Heart right ventricle (tissue), 16 donors: ENCODE measurements around the gene KCNE3. TPM values are rescaled to one million over a fixed set of nuclear protein-coding genes. Genes with fewer than 3 reads are reported as not detected.

Experiments
- ATAC-seq, 8 donors: fragments of 200-7000 bp; cut with Tn5 transposase; one replicate each; pipeline ENCODE4 v1.9.1; 2020; ENCODE audit warnings: mild to moderate bottlenecking in 8 of 8, moderate library complexity in 8 of 8, moderate number of reproducible peaks in 1 of 8
- DNase-seq, 2 donors: peaks; one replicate each; pipeline ENCODE4 v3.0.0-alpha.2; 2020
- H3K27ac ChIP-seq, 10 donors: fragments of 200-600 bp; sonication (generic) in 2 of 10; one replicate each; pipeline versions ENCODE4 v1.5.0 to v1.8.0; 2020 to 2022; ENCODE audit warnings: mild to moderate bottlenecking in 3 of 10
- H3K27me3 ChIP-seq, 7 donors: fragments of 200-600 bp; one replicate each; pipeline ENCODE4 v1.8.0; 2021 to 2022; ENCODE audit warnings: mild to moderate bottlenecking in 2 of 7
- H3K36me3 ChIP-seq, 9 donors: fragments of 200-600 bp; sonication (generic) in 1 of 9; one replicate each; pipeline versions ENCODE4 v1.5.0 to v1.8.0; 2020 to 2022; ENCODE audit warnings: mild to moderate bottlenecking in 2 of 9
- H3K4me1 ChIP-seq, 9 donors: fragments of 200-600 bp; sonication (generic) in 1 of 9; one replicate each; pipeline versions ENCODE4 v1.5.0 to v1.8.0; 2020 to 2022; ENCODE audit warnings: mild to moderate bottlenecking in 4 of 9
- H3K4me3 ChIP-seq, 10 donors: fragments of 200-600 bp; sonication (generic) in 2 of 10; one replicate each; pipeline versions ENCODE4 v1.5.0 to v1.8.0; 2020 to 2022; ENCODE audit warnings: mild to moderate bottlenecking in 7 of 10, moderate library complexity in 2 of 10
- H3K9me3 ChIP-seq, 11 donors: fragments of 200-600 bp in 10 of 11; sonication (generic) in 2 of 11; one replicate each; pipeline versions ENCODE4 v1.5.0 to v1.8.0; 2013 to 2022; ENCODE audit warnings: mild to moderate bottlenecking in 2 of 11, control low read depth in 1 of 11, moderate library complexity in 1 of 11
- WGBS, 2 donors: extraction: QIAGEN DNeasy Blood & Tissue Kit; methylation state at CpG; one replicate each; pipeline ENCODE4 v1.1.7; 2013; ENCODE audit warnings: inconsistent platforms in 1 of 2; 5-methylcytosine and 5-hydroxymethylcytosine counted together
- intact Hi-C, 10 donors: fragments of 100-400 bp; cut with DNase I; formaldehyde crosslinking; loops; one replicate each; pipeline versions ENCODE4 v1.11.1 to v1.14.2; 2022
- polyA plus RNA-seq, 2 donors: library from polyadenylated mRNA; stranded (reverse); fragments of 200-250 nt; gene quantifications; one replicate each; pipeline ENCODE4 v1.2.3, GENCODE V29; 2013
- total RNA-seq, 10 donors: library from RNA; stranded (reverse); fragmentation: NEBNext Ultra II Directional in 3 of 10; extraction: Animal tissue kit (Norgen Biotek cat#: 25700) in 3 of 10; gene quantifications; one replicate each; pipeline versions ENCODE4 v1.2.1 to v1.2.4, GENCODE V29; 2021 to 2023
- TF ChIP-seq, protein P1 (sequence below), 9 donors: fragments of 200-600 bp; sonication (generic) in 2 of 9; IDR thresholded peaks; one replicate each; pipeline versions ENCODE4 v1.5.0 to v1.8.0; 2021 to 2022; ENCODE audit warnings: antibody characterized with exemption in 9 of 9, mild to moderate bottlenecking in 5 of 9, moderate library complexity in 1 of 9
- donor health status: Arrhythmogenic right ventricular cardiomyopathy.
- donor health status: ischemic (EF 13 %, LVEDD 7.1; RV severe dilation, severe dysfunction).
- donor health status: healthy with polysubstance abuse.
- donor health status: DM: no; HTN: yes; CAD: no.
- donor health status: DM: no; HTN: no; CAD: no.
- donor health status: ischemic (EF 25% LVEDD 6.9; RV normal size, moderate dysfunction).
- donor health status: ischemic (EF 25% LVEDD 5.7; RV mildly dilated, moderate dysfunction).
- donor health status: healthy.
- donor health status: DM: yes; HTN: yes; CAD: no.
- donor health status: Ischemic cardiomyopathy.
- donor health status: ischemic (EF 35%, LVEDD 5.7; RV mildly dilated, moderate dysfunction).
- donor health status: nonischemic (EF 11% LVEDD 7.7; RV severe dilation, severe dysfunction).
- donor health status: DM: yes; HTN: yes; CAD: no.
- donor health status: PGD.
- donor health status: ischemic (EF 29% LVEDD 5.4; RV normal size, mild dysfunction).
- donor health status: nonischemic (EF 23%, LVEDD 6.1; RV moderate dilation, normal function).

KCNE3 gene
- total and polyA plus RNA-seq, 12 donors, result 1.2 to 7.1 (median 2.6) TPM

DNA sequence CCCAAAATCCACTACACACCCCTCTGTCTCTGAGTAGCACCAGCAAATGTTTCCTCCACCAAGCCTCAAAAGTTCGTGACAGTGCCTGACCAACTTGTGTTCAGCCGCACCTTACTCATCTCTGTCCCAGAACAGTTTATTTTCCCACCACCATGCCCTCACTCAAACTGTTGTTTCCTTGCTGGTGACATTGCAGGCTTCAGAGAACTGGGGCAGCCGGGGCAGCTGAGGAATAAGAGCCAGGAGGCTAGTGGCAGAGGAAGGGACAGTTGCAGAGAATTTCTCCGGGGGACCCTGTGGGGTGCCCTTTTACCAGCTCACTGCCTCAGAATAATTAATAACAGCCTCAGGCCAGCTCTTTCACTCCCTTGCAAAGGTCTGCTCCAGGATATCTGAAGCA, 709 bp upstream of the KCNE3 start:
- H3K36me3 ChIP-seq, result no peaks in the 10 kb centered on the region
- WGBS, 2 donors, result 88 to 89% methylated on average over 4 of the region's 4 CpGs
- TF ChIP-seq, protein P1, sequence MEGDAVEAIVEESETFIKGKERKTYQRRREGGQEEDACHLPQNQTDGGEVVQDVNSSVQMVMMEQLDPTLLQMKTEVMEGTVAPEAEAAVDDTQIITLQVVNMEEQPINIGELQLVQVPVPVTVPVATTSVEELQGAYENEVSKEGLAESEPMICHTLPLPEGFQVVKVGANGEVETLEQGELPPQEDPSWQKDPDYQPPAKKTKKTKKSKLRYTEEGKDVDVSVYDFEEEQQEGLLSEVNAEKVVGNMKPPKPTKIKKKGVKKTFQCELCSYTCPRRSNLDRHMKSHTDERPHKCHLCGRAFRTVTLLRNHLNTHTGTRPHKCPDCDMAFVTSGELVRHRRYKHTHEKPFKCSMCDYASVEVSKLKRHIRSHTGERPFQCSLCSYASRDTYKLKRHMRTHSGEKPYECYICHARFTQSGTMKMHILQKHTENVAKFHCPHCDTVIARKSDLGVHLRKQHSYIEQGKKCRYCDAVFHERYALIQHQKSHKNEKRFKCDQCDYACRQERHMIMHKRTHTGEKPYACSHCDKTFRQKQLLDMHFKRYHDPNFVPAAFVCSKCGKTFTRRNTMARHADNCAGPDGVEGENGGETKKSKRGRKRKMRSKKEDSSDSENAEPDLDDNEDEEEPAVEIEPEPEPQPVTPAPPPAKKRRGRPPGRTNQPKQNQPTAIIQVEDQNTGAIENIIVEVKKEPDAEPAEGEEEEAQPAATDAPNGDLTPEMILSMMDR (IDR thresholded peaks at IDR 0.05), result no peak
- H3K4me3 ChIP-seq, result peak overlapping the region in 2 of 10 donors; percentile 63 to 78
- no peaks in the 10 kb centered on the region for H3K27me3 ChIP-seq
- H3K9me3 ChIP-seq, result no peaks in the 10 kb centered on the region
- H3K27ac ChIP-seq, result peak overlapping the region in 5 of 10 donors; percentile 64 to 83 (median 73)
- ATAC-seq (no peak), DNase-seq (no peak)
- intact Hi-C loops, result no loop called here
- H3K4me1 ChIP-seq, result peaks cover 0 to 46% (median 21%) of the 10 kb centered on the region in 9 donors

DNA sequence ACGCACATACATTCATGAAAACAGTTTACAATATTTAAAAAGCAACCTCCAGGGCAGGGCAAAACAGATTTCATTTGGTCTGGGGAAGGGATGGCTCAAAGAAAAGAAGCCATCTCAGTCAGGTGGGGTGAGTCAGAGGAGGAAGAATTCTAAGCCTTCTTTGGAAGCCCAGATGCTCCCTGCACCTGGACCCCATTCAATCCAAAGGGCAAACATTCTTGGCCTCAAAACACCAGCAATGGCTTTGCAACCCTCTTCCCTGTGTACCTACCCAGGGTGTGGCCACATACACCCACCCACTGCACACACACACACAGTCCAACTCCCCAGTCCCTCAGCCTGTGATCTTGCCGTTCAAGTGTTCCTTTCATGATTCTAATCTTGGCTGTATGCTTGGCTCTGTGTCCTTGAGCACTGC, 2.0 kb downstream of the KCNE3 start:
- DNase-seq (no peak), ATAC-seq (no peak)
- WGBS, 2 donors, result 66 to 67% methylated on average over 2 of the region's 2 CpGs
- TF ChIP-seq, protein P1 (IDR thresholded peaks at IDR 0.05), result no peak
- H3K4me3 ChIP-seq, result peak overlapping the region in 1 of 10 donors; percentile 17
- H3K4me1 ChIP-seq, result peaks cover 0 to 48% (median 28%) of the 10 kb centered on the region in 9 donors
- H3K27ac ChIP-seq, result no peak overlapping the region
- H3K36me3 ChIP-seq, result no peaks in the 10 kb centered on the region
- no peaks in the 10 kb centered on the region for H3K27me3 ChIP-seq
- no peaks in the 10 kb centered on the region for H3K9me3 ChIP-seq
- intact Hi-C loops, result no loop called here

DNA sequence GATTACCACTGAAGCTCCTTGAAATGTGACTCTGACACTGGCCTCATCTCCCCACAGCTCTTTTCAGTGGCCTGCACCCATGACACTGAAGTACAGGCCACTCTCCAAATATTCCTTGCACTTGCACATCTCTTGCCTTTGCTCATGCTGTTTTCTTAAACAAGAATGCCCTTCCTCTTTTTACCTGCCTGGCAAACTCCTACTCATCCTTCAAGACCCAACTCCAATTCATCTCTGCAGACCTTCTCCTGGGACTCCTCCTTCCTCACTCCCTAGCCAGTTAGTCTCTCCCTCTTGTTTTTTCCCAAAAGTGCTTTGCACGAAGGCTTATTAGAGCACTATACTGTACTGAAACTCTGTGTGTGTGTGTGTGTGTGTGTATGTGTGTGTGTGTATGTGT, 2.6 kb downstream of the KCNE3 start:
- H3K27me3 ChIP-seq, result no peaks in the 10 kb centered on the region
- no peaks in the 10 kb centered on the region for H3K36me3 ChIP-seq
- peaks cover 0 to 52% (median 28%) of the 10 kb centered on the region in 9 donors for H3K4me1 ChIP-seq
- no peaks in the 10 kb centered on the region for H3K9me3 ChIP-seq
- ATAC-seq, result no peak
- no peak for DNase-seq
- intact Hi-C loops, result loop anchor here in 1 of 10 donors (5.0 kb wide), 1 partner anchor 103 kb away; no protein-coding TSS in a partner anchor
- H3K4me3 ChIP-seq, result no peak overlapping the region
- 94 to 95% methylated on average over 1 of the region's 1 CpG for WGBS, 2 donors
- peak overlapping the region in 1 of 10 donors; percentile 18 for H3K27ac ChIP-seq
- TF ChIP-seq, protein P1 (IDR thresholded peaks at IDR 0.05), result no peak

DNA sequence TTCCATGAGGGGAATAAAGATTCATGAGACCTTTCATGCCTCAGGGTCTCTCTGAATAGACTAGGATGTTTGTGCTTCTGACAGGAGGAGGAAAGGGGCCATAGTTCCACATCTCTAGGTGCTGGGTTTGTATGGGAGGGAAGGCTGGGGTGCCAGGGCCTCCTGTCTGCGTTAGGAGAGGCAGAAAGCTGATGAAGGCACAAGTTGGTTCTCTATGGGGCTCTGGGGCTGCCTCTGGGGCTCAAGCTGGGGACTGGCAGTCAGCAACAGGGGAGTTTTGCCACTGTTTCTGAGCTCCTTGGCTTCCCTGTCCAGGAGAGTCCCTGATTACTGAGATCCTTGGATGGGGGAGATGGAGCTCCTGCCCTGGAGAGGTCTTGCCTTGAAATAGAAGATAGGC, 4.1 kb downstream of the KCNE3 start:
- H3K36me3 ChIP-seq, result peaks cover 0 to 6% (median 0%) of the 10 kb centered on the region in 9 donors
- intact Hi-C loops, result loop anchor here in 1 of 10 donors (5.0 kb wide), 1 partner anchor 104 kb away; no protein-coding TSS in a partner anchor
- H3K4me1 ChIP-seq, result peaks cover 0 to 56% (median 18%) of the 10 kb centered on the region in 9 donors
- TF ChIP-seq, protein P1 (IDR thresholded peaks at IDR 0.05), result no peak
- peak overlapping the region in 2 of 10 donors; percentile 77 to 85 for H3K27ac ChIP-seq
- ATAC-seq (no peak), DNase-seq (no peak)
- no peaks in the 10 kb centered on the region for H3K9me3 ChIP-seq
- WGBS, 2 donors, result 91 to 97% methylated on average over 1 of the region's 1 CpG
- no peaks in the 10 kb centered on the region for H3K27me3 ChIP-seq
- no peak overlapping the region for H3K4me3 ChIP-seq
